ENCODE measurements around the gene DBN1. TPM values are rescaled to one million over a fixed set of nuclear protein-coding genes. Genes with fewer than 3 reads are reported as not detected.
A peak's percentile ranks its signal among the peaks of the same experiment; 100 is the strongest.

DBN1 gene
- total and polyA plus RNA-seq, 10 donors: 6.8 to 26.5 (median 17.0) TPM

GRCh38 chr5:177446200-177447065 lies 27.0 kb downstream of the DBN1 start, which contains the start of gene PRR7:
Gene PRR7, plus strand, starts transcription at chr5:177446814. Its CDS starts 8,254 bp downstream, at chr5:177455068.
- Histone ChIP-seq H3K27me3 (replicated peaks in 1 of 7) (peaks cover 0 to 32% (median 0%) of the 10 kb centered on the region in 7 donors), H3K4me3 (peak within 1 kb of the TSS; percentile 41 to 83 (median 55)), H3K27ac (peak within 1 kb of the TSS; percentile 14 to 88 (median 78)), H3K36me3 (peaks cover 0 to 28% (median 18%) of the 10 kb centered on the region in 6 donors), H3K9me3 (no peaks in the 10 kb centered on the region), H3K4me1 (peaks cover 15 to 82% (median 49%) of the 10 kb centered on the region in 6 donors)
- DNase-seq: peak; percentile 94
- intact Hi-C loops (cut with DNase I; ENCODE audit: low total_unique reads): no loop called here
- 0 to 1% (median 0%) methylated on average over 11 to 89 of the region's 89 CpGs for WGBS, 5 donors
- TF ChIP-seq POLR2A (IDR thresholded peaks at IDR 0.05) (no peak), POLR2AphosphoS5 (IDR thresholded peaks at IDR 0.05) (peak; percentile 87 to 95 (median 91))
- TF ChIP-seq, protein P1, sequence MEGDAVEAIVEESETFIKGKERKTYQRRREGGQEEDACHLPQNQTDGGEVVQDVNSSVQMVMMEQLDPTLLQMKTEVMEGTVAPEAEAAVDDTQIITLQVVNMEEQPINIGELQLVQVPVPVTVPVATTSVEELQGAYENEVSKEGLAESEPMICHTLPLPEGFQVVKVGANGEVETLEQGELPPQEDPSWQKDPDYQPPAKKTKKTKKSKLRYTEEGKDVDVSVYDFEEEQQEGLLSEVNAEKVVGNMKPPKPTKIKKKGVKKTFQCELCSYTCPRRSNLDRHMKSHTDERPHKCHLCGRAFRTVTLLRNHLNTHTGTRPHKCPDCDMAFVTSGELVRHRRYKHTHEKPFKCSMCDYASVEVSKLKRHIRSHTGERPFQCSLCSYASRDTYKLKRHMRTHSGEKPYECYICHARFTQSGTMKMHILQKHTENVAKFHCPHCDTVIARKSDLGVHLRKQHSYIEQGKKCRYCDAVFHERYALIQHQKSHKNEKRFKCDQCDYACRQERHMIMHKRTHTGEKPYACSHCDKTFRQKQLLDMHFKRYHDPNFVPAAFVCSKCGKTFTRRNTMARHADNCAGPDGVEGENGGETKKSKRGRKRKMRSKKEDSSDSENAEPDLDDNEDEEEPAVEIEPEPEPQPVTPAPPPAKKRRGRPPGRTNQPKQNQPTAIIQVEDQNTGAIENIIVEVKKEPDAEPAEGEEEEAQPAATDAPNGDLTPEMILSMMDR (IDR thresholded peaks at IDR 0.05 in 8 of 11, conservative IDR thresholded peaks at IDR 0.05 in 3 of 11): peak in 5 of 11 experiments; percentile 21 to 41 (median 28)

DNA sequence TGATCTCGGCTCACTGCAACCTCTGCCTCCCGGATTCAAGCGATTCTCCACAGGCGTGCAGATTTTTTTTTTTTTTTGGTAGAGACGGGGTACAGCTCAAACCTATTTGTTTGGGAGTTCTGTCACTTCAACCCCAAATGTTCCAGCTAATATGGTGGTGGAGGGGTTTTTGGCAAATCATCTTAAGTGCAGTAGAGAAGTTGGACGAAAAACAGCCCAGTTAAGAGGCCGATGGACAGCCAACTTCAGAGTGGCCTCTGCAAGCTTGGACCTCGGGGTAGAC lies 27.6 kb downstream of the DBN1 start:
- Histone ChIP-seq H3K27me3 (replicated peaks in 1 of 7) (peaks cover 0 to 31% (median 0%) of the 10 kb centered on the region in 7 donors), H3K27ac (peak overlapping the region; percentile 14 to 88 (median 78)), H3K36me3 (peaks cover 0 to 34% (median 24%) of the 10 kb centered on the region in 6 donors), H3K4me1 (peaks cover 15 to 88% (median 51%) of the 10 kb centered on the region in 6 donors), H3K4me3 (peak overlapping the region in 7 of 8 donors; percentile 42 to 83 (median 58)), H3K9me3 (no peaks in the 10 kb centered on the region)
- WGBS, 5 donors: 6 to 9% (median 8%) methylated on average over 8 of the region's 8 CpGs
- intact Hi-C loops (cut with DNase I; ENCODE audit: low total_unique reads): no loop called here
- DNase-seq: no peak
- TF ChIP-seq, protein P1 (IDR thresholded peaks at IDR 0.05 in 8 of 11, conservative IDR thresholded peaks at IDR 0.05 in 3 of 11): peak in 1 of 11 experiments; percentile 1
- TF ChIP-seq POLR2A (IDR thresholded peaks at IDR 0.05): no peak
- no peak for TF ChIP-seq POLR2AphosphoS5 (IDR thresholded peaks at IDR 0.05)

- Histone ChIP-seq H3K27me3 (replicated peaks in 1 of 7) (peaks cover 0 to 25% (median 0%) of the 10 kb centered on the region in 7 donors), H3K4me3 (no peak overlapping the region), H3K36me3 (peaks cover 0 to 40% (median 29%) of the 10 kb centered on the region in 6 donors), H3K4me1 (peaks cover 15 to 94% (median 54%) of the 10 kb centered on the region in 6 donors), H3K9me3 (no peaks in the 10 kb centered on the region), H3K27ac (peak overlapping the region in 7 of 8 donors; percentile 67 to 88 (median 79))
- peak; percentile 71 for DNase-seq
- TF ChIP-seq, protein P1 (IDR thresholded peaks at IDR 0.05 in 8 of 11, conservative IDR thresholded peaks at IDR 0.05 in 3 of 11): peak in 1 of 11 experiments; percentile 2
- TF ChIP-seq POLR2A (IDR thresholded peaks at IDR 0.05): no peak
- TF ChIP-seq POLR2AphosphoS5 (IDR thresholded peaks at IDR 0.05): peak in 2 of 3 donors; percentile 32 to 58
- intact Hi-C loops (cut with DNase I; ENCODE audit: low total_unique reads): no loop called here
- 47 to 58% (median 51%) methylated on average over 9 to 10 of the region's 10 CpGs for WGBS, 5 donors
Observed at GRCh38 chr5:177445052-177445916, 28.1 kb downstream of the DBN1 start.
